Tongue (tissue), 2 donors: Measurements from ENCODE around the gene RUNDC1. TPM values are rescaled to one million over a fixed set of nuclear protein-coding genes. Genes with fewer than 3 reads are reported as not detected.
A peak's percentile ranks its signal among the peaks of the same experiment; 100 is the strongest.
"Not testable (repeated sequence)": the region's sequence is repeated elsewhere in the genome, so short reads cannot be mapped to it uniquely, and the experiment has no call there.

Experiments
- DNase-seq: peaks from one replicate; pipeline ENCODE4 v3.0.0-alpha.2; 2015
- total RNA-seq: library from RNA; depleted of rRNA; stranded (reverse); fragments of >200 nt; gene quantifications from one replicate; pipeline ENCODE4 v1.2.3, GENCODE V29; 2014

RUNDC1 gene
- 10.7 TPM for total RNA-seq

DNA sequence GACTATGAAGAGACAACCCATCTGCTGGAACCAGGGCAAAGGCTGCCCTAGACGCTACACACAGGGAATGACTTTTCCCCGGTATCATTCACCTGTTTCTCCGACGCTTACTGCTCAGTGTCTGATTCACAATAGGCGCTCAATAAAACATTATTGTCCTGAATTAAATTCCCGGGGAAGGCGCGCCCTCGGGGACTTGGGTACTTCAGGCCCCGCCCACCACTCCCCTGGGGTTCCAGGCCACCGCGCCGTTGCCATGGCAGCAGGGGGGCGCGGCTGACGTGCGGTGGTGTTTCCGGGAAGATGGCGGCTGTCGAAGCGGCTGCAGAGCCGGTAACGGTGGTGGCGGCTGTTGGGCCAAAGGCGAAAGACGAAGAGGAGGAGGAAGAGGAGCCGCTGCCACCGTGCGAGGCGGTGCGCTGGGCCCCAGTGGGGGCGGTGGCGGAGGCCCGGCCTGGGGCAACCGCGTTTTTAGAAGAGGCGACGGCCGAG, at the start of gene RUNDC1:
RUNDC1 (plus strand) TSS at position 292 of the 492 bp plus-strand sequence; CDS start at position 304, 12 bp downstream.
- peak; percentile 94 for DNase-seq

DNA sequence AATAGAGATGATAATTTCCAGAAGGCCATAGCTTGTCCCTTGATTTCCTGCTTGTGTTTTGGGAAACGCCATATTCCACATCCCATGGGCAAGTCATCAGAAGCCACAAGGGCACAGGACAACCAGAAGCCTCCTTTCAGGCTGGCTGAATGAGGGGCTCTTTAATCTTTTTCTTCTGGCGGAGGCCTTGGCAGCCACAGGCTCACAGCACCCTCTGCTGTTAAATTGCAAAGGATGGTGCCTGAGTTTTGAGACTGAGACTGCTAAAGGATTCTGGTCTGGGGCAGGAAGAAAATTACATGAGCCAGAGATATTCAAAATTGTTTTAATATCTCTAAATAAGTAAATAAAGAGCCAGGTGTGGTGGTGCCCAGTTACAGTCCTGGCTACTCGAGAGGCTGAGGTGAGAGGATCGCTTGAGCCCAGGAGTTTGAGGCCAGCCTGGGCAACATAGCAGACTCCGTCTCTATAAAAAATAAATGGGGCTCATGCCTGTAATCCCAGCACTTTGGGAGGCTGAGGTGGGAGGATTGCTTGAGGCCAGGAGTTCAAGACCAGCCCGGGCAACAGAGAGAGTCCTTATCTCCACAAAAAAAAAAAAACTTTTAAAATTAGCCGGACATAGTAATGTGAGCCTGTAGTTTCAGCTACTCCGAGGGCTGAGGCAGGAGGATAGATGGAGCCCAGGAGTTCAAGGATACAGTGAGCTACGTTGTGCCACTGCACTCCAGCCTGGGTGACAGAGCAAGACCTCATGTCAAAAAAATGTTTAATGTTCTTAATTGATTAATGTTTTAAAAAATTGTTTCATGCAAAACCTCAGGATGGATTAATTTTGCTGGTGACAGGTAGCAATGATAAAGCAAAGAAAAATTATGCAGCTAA, 42.4 kb upstream of the RUNDC1 start:
- DNase-seq, result peak; percentile 76

DNA sequence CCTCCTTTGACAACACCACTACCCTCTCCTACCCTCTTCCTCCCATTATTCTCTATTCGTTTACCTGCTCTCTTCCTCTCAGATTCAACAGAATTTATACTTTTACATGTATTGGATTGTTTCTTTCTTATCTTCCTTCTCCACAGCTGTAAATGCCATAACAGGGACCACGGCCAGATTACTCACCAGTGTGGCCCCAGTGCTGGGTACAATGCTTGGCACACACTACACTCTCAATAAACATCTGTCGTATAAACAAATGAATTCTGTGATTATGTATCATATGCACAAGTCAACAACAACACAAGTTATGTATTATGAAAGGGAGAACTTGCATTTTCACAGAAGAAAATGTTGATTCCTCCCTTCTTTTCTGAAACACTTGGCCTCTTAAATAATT, 36.2 kb upstream of the RUNDC1 start:
- no peak for DNase-seq

DNA sequence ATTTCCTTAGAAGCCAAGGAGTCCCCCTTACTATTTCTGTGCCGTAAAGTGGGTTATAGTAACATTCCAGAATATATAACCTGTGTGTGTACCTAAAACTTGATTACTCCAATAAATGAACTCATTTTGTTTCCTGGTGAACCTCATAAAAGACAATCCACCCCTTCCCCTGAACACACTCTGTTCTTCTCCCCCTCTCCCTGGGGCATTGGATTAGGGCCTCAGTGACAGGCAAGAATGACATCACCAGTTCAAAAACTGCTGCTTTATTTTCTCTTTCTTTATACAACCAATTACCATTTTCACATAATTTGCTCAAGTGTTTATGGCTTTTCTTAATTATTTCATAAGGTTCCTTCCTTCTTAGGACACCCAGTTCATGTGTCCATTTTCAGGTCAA, 33.6 kb upstream of the RUNDC1 start:
- DNase-seq, result no peak

DNA sequence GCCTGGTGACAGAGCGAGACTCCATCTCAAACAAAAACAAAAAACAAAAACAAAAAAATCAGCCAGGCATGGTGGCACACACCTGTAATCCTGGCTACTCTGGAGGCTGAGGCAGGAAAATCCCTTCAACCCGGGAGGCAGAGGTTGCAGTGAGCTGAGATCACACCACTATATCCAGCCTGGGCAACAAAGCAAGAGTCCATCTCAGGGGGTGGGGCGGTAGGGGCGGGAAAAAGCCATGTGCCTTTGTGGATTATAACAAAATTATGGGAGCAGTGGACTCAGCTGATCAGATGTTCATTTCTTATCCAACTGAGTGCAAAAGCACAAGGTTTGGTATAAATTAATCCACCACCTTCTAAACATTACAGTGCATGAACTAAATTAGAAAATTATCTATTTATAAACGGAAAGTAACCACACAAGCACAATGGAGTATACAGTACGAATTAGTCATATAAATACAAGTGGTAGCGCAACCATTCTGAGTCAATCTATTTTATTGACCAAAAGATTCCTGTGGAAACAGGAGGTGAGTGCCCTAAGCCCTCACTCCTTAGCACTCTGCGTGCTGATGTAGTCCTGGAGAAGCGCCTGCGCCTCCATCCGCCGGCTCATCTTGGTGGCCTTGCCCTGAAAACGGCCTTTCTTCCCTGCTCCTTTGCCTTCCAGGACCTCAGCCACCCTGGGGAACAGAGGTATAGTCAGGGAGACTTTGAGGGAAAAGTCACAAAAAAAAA, 30.2 kb upstream of the RUNDC1 start:
- no peak for DNase-seq

DNA sequence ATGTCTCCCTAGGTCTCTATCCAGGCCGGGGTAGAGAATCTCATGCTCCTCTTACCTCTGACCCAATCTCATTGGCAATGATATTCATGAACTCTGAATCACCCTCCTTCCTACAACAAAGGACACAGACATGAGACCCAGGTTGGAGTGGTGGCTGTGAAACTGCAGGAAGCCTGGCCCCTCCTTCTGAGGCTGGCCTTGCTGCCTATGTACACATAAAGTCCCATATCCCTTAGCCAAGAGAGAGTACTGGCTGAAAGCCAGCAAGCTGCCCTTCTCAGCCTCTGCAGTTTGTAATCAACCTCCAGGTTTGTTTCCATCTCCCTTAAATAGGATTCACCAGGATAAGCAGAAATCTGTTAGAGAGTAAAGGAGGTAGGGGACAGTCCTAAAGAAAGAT, 26.7 kb upstream of the RUNDC1 start:
- DNase-seq, result no peak

DNA sequence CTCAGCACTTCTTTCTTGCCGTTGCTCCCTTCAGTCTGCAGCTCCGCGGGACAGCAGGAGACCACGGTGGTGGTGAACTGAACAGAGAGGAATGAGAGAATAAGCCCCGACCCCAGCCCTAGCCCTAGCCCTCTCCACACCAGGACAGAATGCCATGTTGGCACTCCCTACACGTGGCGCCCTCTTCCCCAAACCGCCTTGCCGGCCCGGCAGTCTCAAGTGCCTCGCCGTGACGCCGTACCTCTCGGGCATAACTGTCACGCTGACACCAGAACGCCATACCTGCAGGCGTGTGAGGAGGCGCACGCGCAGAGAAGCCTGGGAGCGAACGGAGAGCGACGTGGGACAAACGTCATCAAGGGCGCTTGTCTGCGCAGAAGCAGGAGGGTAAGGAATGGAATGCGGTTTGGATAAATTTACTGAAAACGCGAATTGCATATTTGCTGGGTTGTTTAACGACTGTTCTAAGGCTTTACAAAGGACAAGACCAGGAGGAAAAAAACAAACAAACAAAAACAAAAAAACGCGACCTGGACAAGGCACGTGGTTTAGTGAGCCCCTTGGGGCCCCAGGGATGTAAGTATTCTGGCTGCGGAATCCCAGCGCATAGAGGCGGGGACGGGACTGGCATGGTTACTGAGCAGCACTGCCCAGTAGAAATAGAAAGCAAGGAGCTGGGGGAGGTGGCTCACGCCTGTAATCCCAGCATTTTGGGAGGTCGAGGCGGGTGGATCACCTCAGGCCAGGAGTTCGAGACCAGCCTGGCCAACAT, 16.0 kb upstream of the RUNDC1 start, which contains the start of gene AARSD1:
AARSD1 (minus strand) TSS at position 294 of the 772 bp plus-strand sequence; CDS start at position 280, 14 bp downstream.
- peak; percentile 97 for DNase-seq

DNA sequence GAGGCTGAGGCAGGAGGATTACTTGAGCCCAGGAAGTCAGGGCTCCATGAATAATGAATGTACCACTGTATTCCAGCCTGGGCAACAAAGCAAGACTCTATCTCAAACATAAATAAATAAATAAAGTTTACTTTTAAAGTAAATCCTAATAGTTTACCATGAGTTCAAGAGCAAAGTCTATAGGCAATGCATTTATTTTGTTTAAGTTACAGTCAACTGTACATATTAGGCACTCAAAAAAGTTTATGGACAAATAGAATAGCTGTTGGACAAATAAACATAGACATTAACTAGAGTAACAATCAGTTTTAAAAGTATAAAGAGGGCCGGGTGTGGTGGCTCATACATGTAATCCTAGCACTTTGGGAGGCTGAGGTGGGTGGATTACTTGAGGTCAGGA, 12.4 kb upstream of the RUNDC1 start:
- DNase-seq, result no peak

DNA sequence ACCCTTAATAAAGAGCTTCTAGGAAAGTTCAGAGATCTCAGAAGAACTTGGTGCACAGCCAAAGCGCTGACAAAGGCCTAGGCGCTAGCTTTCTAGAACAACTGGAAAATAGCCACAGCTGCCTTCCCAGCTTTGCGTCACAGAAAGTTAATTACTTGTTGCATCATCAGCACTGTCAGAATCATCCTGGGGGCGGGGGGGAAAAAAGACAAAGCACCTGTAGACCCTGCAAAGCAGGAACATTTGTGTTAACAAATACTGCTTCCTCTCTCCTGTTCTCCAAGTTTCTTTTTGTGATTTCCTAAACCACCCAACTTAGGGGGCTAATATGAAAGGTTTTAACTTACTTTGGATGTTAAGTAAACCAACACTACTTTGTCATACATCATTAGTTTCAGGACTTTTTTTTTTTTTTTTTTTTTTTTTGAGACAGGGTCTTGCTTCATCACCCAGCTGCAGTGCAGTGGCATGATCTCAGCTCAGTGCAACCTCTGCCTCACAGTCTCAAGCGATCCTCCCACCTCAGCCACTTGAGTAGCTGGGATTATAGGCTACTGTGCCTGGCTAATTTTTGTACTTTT, 11.3 kb upstream of the RUNDC1 start:
- DNase-seq, result no peak

DNA sequence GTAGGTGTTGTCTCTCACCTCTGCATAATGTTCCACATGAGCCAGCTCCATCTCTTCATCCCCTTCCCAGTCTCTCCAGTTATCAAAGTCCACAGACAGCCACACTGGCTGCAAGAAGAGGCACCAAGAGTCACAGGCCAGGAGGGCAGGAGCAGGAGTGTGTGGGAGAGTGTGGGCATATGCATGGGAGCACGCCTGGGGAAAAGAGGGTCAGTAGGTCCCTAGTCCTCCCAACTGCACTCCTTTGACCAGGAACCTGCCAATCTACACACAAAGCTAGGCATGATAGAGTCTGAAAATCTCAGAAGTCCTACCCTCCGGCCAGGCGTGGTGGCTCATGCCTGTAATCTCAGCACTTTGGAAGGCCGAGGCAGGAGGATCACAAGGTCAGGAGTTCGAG, 8.8 kb upstream of the RUNDC1 start:
- DNase-seq, result no peak

DNA sequence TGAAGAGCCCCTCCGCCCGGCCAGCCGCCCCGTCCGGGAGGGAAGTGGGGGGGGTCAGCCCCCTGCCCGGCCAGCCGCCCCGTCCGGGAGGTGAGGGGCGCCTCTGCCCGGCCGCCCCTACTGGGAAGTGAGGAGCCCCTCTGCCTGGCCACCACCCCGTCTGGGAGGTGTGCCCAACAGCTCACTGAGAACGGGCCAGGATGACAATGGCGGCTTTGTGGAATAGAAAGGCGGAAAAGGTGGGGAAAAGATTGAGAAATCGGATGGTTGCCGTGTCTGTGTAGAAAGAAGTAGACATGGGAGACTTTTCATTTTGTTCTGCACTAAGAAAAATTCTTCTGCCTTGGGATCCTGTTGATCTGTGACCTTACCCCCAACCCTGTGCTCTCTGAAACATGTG, 7.0 kb upstream of the RUNDC1 start:
- not testable (repeated sequence) for DNase-seq

DNA sequence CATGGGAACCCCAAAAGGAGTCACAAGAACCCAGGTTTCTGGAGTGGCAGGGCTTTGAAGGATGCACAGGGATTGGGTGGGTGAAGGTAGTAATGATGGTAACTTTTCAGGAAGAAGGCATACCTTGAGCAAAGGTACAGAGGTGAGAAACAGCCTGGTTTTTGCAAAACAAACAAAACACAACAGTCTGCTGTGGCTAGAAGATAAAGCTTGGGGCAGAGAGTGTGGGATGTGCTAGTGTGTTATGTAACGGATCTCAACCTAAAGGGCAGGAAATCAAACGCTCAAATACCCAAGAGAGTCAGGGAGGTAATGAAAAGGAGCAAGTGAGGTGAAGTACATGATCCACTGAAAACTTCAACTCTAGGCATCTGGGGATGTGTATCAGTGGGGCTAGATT, 5.1 kb upstream of the RUNDC1 start:
- no peak for DNase-seq

DNA sequence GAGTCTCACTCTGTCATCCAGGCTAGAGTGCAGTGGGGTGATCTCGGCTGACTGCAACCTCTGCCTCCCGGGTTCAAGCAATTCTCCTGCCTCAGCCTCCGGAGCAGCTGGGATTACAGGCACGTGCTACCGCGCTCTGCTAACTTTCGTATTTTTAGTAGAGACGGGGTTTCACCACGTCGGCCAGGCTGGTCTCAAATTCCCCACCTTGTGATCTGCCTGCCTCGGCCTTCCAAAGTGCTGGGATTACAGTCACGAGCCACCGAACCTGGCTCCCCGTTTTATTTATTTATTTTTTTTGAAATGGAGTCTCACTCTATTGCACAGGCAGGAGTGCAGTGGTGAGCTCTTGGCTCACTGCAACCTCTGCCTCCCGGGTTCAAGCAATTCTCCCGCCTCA, 4.7 kb upstream of the RUNDC1 start:
- not testable (repeated sequence) for DNase-seq

DNA sequence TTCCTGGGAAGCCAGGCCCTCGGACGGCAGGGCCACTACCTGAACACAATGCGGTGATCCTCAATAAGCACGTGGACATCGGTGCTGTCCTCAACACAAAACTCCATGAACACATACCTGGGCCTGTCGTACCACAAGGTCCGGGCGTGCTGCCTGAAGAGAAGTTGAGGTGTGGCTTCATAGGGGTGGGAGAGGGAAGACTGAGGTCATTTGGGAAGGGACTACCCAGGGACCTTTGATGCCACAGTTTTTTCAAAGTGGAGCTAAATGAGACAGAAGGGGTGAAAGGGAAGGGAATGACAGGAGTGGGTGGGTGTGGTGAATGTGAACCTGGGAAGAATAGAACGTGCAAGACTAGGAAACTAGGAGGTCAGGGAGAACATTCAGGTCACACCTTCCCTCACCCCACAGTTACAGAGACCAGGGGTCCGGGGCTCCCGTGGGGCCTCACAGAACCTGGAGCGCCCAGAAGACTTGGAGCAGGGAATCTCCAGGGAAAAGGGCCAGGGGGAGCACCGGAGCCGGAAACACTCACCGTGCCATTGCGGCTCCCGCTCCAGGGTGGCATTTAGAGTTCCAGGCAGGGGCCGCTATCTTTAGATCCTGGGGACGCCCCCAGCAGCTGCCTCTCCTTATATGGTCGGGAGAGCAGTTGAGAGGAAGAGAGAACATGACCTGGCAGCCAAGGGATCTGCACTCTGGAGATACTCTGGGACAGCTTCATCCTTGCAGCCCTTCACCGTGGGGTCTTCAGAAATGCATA, 673 bp upstream of the RUNDC1 start, which contains the start of gene PTGES3L:
PTGES3L (minus strand) TSS at position 570 of the 763 bp plus-strand sequence; CDS start at position 543, 27 bp downstream.
- peak; percentile 88 for DNase-seq

DNA sequence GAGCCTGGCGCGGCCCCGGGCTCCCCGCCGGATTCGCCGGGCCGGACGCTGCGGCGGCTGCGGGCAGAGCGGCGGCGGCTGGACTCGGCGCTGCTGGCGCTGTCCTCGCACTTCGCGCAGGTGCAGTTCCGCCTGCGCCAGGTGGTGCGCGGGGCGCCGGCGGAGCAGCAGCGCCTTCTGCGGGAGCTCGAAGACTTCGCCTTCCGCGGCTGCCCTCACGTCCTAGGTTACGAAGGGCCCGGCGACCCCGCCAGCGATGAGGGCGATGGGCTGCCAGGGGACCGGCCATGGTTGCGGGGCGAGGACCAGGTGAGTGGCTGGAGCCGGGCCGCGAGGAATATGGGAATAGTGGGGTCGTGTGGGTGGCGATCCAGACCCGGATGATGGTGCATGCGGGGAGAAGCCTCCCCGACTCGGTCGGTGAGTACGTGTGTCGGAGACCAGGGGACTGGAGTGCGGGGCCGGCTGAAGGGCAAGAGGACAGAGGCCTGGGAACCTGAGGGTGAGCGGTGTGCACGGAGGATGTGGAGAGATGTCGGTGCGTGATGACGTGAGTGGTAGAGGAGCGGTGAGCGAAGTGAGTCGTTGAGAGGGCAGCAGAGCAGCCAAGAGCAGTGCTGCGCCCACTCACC, 517 bp downstream of the RUNDC1 start:
- peak; percentile 56 for DNase-seq

DNA sequence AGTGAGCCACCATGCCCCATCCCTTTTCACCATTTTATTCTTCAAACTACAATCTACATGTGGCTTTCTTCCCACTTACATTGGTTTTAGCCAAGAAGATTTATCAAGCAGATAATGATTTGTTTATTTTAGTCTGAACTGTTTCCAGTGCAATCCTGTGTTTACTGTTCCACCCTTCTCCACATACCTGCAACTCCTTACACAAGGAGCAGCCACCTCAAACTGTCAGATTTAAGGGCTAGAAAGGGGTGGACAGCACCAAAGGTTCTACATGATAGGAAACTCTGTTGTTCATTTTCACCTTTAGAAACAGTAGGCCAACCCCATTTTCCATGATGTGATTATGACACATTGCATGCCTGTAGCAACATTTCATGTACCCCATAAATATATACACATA, 1.9 kb downstream of the RUNDC1 start:
- DNase-seq, result no peak

DNA sequence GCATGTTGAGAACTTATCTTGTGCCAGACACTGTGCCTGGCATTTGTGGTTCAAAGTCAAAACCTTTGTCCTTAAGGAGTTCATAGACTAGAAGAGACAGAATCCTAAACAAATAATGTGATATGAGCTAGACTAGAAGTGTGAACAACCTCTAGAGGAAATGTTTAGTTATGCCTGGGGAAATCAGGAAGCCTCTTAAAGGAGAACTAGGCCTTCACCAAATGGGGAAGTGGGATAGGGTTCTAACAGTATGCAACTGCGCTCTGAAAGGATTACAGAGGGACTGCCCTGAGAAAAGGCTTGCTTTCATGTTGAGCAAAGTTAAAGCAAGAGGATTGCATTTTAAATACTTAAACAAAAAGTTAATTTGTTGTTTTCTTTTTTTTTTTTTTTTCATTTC, 4.9 kb downstream of the RUNDC1 start:
- no peak for DNase-seq

DNA sequence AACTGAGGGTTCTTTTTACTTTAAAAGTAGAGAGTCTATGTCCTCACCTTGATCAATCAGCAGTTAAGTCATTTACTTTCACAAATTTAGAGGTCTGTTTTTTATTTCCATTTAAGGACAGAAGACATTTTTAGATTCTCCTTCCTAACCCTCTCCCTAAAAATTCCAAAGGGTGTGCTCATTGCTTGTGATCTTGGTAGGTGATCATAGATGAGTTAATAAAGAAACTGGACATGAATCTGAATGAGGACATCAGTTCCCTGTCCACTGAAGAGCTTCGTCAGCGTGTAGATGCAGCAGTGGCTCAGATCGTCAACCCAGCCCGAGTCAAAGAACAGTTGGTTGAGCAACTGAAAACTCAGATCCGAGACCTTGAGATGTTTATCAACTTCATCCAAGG, 8.8 kb downstream of the RUNDC1 start:
- no peak for DNase-seq

DNA sequence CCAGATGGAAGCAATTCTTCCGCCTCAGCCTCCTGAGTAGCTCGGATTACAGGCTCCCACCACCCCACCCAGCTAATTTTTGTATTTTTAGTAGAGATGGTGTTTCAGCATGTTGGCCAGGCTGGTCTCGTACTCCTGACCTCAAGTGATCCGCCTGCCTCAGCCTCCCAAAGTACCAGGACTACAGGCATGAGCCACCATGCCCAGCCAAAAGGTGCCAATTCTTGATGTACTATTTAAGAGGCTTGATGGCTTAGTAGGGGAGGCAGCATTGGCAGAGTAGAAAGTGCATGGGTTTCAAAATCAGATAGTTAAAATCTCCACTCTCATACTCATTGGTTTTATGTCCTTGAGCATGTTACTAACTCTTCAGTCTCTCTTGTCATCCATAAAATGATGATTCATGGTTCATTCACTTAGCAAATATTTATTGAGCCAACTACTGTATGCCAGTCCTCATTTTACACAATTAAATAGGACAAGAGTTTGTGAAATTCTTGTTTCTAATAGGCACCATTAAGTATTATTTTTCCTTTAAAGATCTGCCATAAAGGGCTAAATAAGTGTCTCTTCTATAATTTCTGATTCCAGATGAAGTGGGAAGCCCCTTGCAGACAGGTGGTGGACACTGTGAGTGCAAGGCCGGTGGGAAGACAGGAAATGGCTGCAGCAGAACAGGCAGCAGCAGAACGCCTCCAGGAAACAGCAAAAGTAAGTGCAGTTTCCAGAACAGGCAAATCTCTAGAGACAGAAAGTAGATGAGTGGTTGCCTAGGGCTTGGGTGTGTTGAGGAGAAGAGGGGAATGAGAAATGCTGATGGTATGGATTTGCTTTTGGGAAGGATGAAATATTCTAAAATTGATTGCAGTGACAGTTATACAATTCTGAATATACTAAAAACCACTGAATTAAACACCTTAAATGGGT, 9.6 kb downstream of the RUNDC1 start:
- no peak for DNase-seq
